Erythroblast (primary cell): ENCODE data around the gene CHCHD3.

Experiments
- GATA1 ChIP-seq: IDR thresholded peaks from 2 replicates; pipeline ENCODE4 v1.6.1; 2011; ENCODE audit warnings: low read depth, mild to moderate bottlenecking, control low read depth, low read length, moderate library complexity
- POLR2A ChIP-seq: IDR thresholded peaks from 2 replicates; pipeline ENCODE4 v1.6.1; 2011; ENCODE audit warnings: mild to moderate bottlenecking, low read length

DNA sequence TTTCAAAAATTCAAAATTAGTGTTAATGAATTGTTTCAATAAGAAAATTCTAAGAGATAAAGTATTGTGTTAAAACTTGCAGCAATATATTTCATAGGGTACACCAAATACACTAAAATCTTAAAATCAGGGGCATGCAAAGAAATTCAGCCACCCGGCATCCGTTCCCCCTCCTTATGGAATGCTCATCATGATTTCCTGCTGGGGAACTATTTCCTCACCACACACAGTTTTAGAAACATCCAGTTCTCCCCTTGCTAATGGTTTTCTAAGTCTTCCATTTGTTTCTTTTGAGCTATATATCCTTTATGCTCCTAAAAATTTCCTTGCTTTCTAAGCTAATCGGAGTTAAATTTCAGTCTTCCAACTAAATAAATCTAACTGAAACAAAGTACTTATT lies 60.7 kb downstream of the CHCHD3 start:
- TF ChIP-seq POLR2A = no peak
- TF ChIP-seq GATA1 = no peak
